Liver (tissue), 9 donors: Measurements from ENCODE around the gene PRDM5. TPM values are rescaled to one million over a fixed set of nuclear protein-coding genes. Genes with fewer than 3 reads are reported as not detected.

ENCODE experiments used
- DNase-seq: peaks from one replicate; pipeline ENCODE4 v3.0.0-alpha.2; 2017; ENCODE audit warnings: low spot score
- H3K27ac ChIP-seq, 2 donors: one replicate each; pipeline ENCODE4 v1.7.0; 2013; ENCODE audit warnings: inconsistent platforms in 2 of 2, low read length in 2 of 2, control low read depth in 1 of 2, low read depth in 1 of 2, mild to moderate bottlenecking in 1 of 2
- H3K27me3 ChIP-seq, 4 donors: one replicate each; pipeline versions ENCODE4 v1.6.1 to v1.7.0; 2013; ENCODE audit warnings: low read length in 3 of 4, inconsistent platforms in 1 of 4, mild to moderate bottlenecking in 1 of 4, moderate library complexity in 1 of 4; ENCODE audit not compliant: control insufficient read depth in 4 of 4, insufficient read depth in 4 of 4
- H3K36me3 ChIP-seq, 4 donors: one replicate each; pipeline versions ENCODE4 v1.6.1 to v1.7.0; 2013; ENCODE audit warnings: low read length in 3 of 4, mild to moderate bottlenecking in 3 of 4, low read depth in 1 of 4, moderate library complexity in 1 of 4; ENCODE audit not compliant: control insufficient read depth in 4 of 4, insufficient read depth in 3 of 4
- H3K4me1 ChIP-seq, 4 donors: one replicate each; pipeline versions ENCODE4 v1.6.1 to v1.7.0; 2013; ENCODE audit warnings: low read length in 3 of 4, mild to moderate bottlenecking in 3 of 4, moderate library complexity in 1 of 4; ENCODE audit not compliant: control insufficient read depth in 4 of 4, insufficient read depth in 4 of 4
- H3K4me3 ChIP-seq, 3 donors: one replicate each; pipeline versions ENCODE4 v1.6.1 to v1.7.0; 2013; ENCODE audit warnings: low read length in 3 of 3, control low read depth in 1 of 3, low read depth in 1 of 3, mild to moderate bottlenecking in 1 of 3
- H3K9ac ChIP-seq, 2 donors: one replicate each; pipeline ENCODE4 v1.7.0; 2013; ENCODE audit warnings: low read length in 2 of 2, mild to moderate bottlenecking in 2 of 2, moderate library complexity in 2 of 2, control low read depth in 1 of 2, low read depth in 1 of 2
- H3K9me3 ChIP-seq, 4 donors: one replicate each; pipeline versions ENCODE4 v1.6.1 to v1.7.0; 2013; ENCODE audit warnings: low read length in 3 of 4; ENCODE audit not compliant: control insufficient read depth in 4 of 4
- ATF3 ChIP-seq: IDR thresholded peaks from 2 replicates; pipeline ENCODE4 v1.6.1; 2016; ENCODE audit warnings: antibody characterized with exemption
- CTCF ChIP-seq: fragments of 150-350 bp; IDR thresholded peaks from 2 replicates; pipeline ENCODE4 v1.5.1; 2017; ENCODE audit warnings: improper control_type of control experiment, low read depth, low read length; ENCODE audit not compliant: missing input control
- EGR1 ChIP-seq, 2 donors: IDR thresholded peaks; 2 replicates each; pipeline ENCODE4 v1.6.1; 2016 to 2018; ENCODE audit warnings: antibody characterized with exemption in 2 of 2, low read depth in 2 of 2
- FOXA1 ChIP-seq: IDR thresholded peaks from 2 replicates; pipeline ENCODE4 v1.6.1; 2016; ENCODE audit warnings: antibody characterized with exemption
- FOXA2 ChIP-seq: IDR thresholded peaks from 2 replicates; pipeline ENCODE4 v1.6.1; 2016; ENCODE audit warnings: antibody characterized with exemption
- GABPA ChIP-seq, 2 donors: IDR thresholded peaks in 1 of 2; conservative IDR thresholded peaks in 1 of 2; 2 replicates each; pipeline ENCODE4 v1.6.1; 2016; ENCODE audit warnings: antibody characterized with exemption in 2 of 2, mild to moderate bottlenecking in 1 of 2, moderate library complexity in 1 of 2
- HNF4A ChIP-seq, 2 donors: conservative IDR thresholded peaks; 2 replicates each; pipeline ENCODE4 v1.6.1; 2016; ENCODE audit warnings: antibody characterized with exemption in 2 of 2, mild to moderate bottlenecking in 2 of 2
- HNF4G ChIP-seq: IDR thresholded peaks from 2 replicates; pipeline ENCODE4 v1.6.1; 2016; ENCODE audit warnings: antibody characterized with exemption
- JUND ChIP-seq, 2 donors: IDR thresholded peaks; 2 replicates each; pipeline ENCODE4 v1.6.1; 2016; ENCODE audit warnings: antibody characterized with exemption in 2 of 2
- MAX ChIP-seq: IDR thresholded peaks from 2 replicates; pipeline ENCODE4 v1.6.1; 2016; ENCODE audit warnings: antibody characterized with exemption
- NR2F2 ChIP-seq: IDR thresholded peaks from 2 replicates; pipeline ENCODE4 v1.6.1; 2016; ENCODE audit warnings: antibody characterized with exemption
- RAD21 ChIP-seq, 2 donors: IDR thresholded peaks; 2 replicates each; pipeline ENCODE4 v1.6.1; 2016; ENCODE audit warnings: antibody characterized with exemption in 2 of 2, mild to moderate bottlenecking in 2 of 2
- REST ChIP-seq: IDR thresholded peaks from 2 replicates; pipeline ENCODE4 v1.6.1; 2016; ENCODE audit warnings: antibody characterized with exemption, mild to moderate bottlenecking
- RXRA ChIP-seq, 2 donors: IDR thresholded peaks; 2 replicates each; pipeline ENCODE4 v1.6.1; 2017 to 2018; ENCODE audit warnings: antibody characterized with exemption in 2 of 2, mild to moderate bottlenecking in 1 of 2
- SP1 ChIP-seq: IDR thresholded peaks from 2 replicates; pipeline ENCODE4 v1.6.1; 2018; ENCODE audit warnings: antibody characterized with exemption, mild to moderate bottlenecking
- TAF1 ChIP-seq: conservative IDR thresholded peaks from 2 replicates; pipeline ENCODE4 v1.6.1; 2016; ENCODE audit warnings: antibody characterized with exemption, mild to moderate bottlenecking
- YY1 ChIP-seq: IDR thresholded peaks from 2 replicates; pipeline ENCODE4 v1.6.1; 2016; ENCODE audit warnings: antibody characterized with exemption, mild to moderate bottlenecking
- WGBS: extraction: QIAGEN DNeasy Blood & Tissue Kit; methylation state at CpG from one replicate; pipeline ENCODE4 v1.1.7; 2013; 5-methylcytosine and 5-hydroxymethylcytosine counted together
- polyA plus RNA-seq, 2 donors: library from polyadenylated mRNA; stranded (reverse) in 1 of 2; unstranded in 1 of 2; fragments of 200-250 nt in 1 of 2; fragments of >200 nt in 1 of 2; fragmentation: Nextera tagmentation in 1 of 2; extraction: Ambion mirVana in 1 of 2; gene quantifications; one replicate each; pipeline versions ENCODE4 v1.2.1 to v1.2.3, GENCODE V29; 2013 to 2015
- total RNA-seq, 2 donors: library from RNA; depleted of rRNA; stranded (reverse); fragments of >200 nt; gene quantifications; one replicate each; pipeline ENCODE4 v1.2.3, GENCODE V29; 2014
- TF ChIP-seq, protein P1 (sequence below): IDR thresholded peaks from 2 replicates; pipeline ENCODE4 v1.6.1; 2016; ENCODE audit warnings: antibody characterized with exemption
- donor health status: healthy.
- donor health status: healthy.
- donor health status: healthy.
- donor health status: healthy.
- donor health status: healthy.

Gene PRDM5
- total and polyA plus RNA-seq, 4 donors, result 0.17 to 4.0 (median 1.1) TPM

DNA sequence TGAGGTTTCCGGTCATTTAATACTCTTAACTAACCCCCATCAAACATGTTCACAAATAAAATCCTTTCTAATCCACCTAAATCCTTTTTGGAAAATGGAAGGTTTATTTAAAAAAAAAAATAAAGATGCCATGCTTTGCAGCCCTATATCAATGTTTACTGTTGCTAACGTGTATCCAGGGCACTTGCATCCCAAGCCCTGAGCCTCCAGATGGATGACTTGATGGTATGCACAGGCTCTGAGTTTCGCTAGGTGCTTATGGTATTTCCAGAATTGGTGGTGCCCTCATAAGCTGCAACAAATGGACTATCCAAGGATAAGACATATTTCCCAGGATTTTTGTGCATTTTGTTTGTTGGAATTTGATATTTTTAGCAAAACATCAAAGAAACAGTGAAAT is 257.7 kb downstream of the PRDM5 start (continued):
- no peak for TF ChIP-seq MAX
- TF ChIP-seq FOXA1, result no peak

DNA sequence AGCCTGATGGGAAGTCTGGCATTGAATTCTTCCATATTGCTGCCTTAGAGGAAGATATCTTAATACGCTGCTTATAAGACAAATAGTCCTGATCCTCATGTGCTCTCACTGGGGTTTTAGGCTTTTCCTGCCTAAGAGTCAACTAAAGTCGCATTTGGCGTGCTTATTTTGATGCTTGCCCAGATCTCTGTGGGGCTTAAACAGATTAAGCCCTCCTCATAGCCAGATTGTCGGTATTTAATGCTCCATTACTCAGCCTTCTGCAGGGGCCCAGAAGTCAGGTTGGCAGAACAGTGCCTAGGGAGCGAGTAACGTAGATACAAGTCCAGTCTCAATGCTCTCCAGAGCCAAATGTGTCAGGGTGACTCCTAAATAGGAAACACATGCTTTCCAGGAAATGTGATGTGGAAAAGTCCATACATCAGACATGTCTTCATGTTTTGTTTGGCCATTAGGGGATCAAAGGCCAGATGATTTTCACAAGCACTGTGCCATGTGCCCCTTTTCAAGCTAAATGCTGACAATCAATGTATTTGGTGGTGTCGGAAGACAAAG is 262.8 kb downstream of the PRDM5 start:
- H3K27me3 ChIP-seq, result no peaks in the 10 kb centered on the region
- no peaks in the 10 kb centered on the region for H3K4me1 ChIP-seq
- WGBS, result 84% methylated on average over 7 of the region's 7 CpGs
- H3K9ac ChIP-seq, result no peak overlapping the region
- H3K9me3 ChIP-seq, result peaks cover 0 to 3% (median 0%) of the 10 kb centered on the region in 4 donors
- DNase-seq, result no peak
- H3K36me3 ChIP-seq, result no peaks in the 10 kb centered on the region
- no peak overlapping the region for H3K4me3 ChIP-seq
- no peak for TF ChIP-seq RAD21 (IDR thresholded peaks at IDR 0.05)
- TF ChIP-seq FOXA1, result no peak
- no peak for TF ChIP-seq FOXA2
- no peak for TF ChIP-seq CTCF
- no peak for TF ChIP-seq HNF4A (conservative IDR thresholded peaks at IDR 0.05)
- no peak for TF ChIP-seq SP1
- TF ChIP-seq HNF4G, result no peak
- no peak for TF ChIP-seq REST
- no peak for TF ChIP-seq EGR1 (IDR thresholded peaks at IDR 0.05; ENCODE audit: low read depth in 2 of 2)
- TF ChIP-seq MAX, result no peak
- TF ChIP-seq ATF3, result no peak
- no peak for TF ChIP-seq TAF1
- no peak for TF ChIP-seq RXRA (IDR thresholded peaks at IDR 0.05)
- no peak for TF ChIP-seq GABPA (IDR thresholded peaks at IDR 0.05 in 1 of 2, conservative IDR thresholded peaks at IDR 0.05 in 1 of 2)
- TF ChIP-seq YY1, result no peak
- TF ChIP-seq, protein P1, sequence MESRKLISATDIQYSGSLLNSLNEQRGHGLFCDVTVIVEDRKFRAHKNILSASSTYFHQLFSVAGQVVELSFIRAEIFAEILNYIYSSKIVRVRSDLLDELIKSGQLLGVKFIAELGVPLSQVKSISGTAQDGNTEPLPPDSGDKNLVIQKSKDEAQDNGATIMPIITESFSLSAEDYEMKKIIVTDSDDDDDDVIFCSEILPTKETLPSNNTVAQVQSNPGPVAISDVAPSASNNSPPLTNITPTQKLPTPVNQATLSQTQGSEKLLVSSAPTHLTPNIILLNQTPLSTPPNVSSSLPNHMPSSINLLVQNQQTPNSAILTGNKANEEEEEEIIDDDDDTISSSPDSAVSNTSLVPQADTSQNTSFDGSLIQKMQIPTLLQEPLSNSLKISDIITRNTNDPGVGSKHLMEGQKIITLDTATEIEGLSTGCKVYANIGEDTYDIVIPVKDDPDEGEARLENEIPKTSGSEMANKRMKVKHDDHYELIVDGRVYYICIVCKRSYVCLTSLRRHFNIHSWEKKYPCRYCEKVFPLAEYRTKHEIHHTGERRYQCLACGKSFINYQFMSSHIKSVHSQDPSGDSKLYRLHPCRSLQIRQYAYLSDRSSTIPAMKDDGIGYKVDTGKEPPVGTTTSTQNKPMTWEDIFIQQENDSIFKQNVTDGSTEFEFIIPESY, result no peak
- no peak for TF ChIP-seq JUND (IDR thresholded peaks at IDR 0.05)
- no peak for TF ChIP-seq NR2F2
- H3K27ac ChIP-seq, result no peak overlapping the region
